HG03558 (cell line): ENCODE data around the gene THAP9.
A peak's percentile ranks its signal among the peaks of the same experiment; 100 is the strongest.
"Not testable (repeated sequence)": the region's sequence is repeated elsewhere in the genome, so short reads cannot be mapped to it uniquely, and the experiment has no call there.

Experiments
- ATAC-seq: cut with Tn5 transposase; IDR thresholded peaks from one replicate; pipeline ENCODE4 v1.9.1; 2021; ENCODE audit warnings: moderate number of reproducible peaks; ENCODE audit not compliant: unreplicated experiment; ENCODE audit errors: extremely low read depth

Gene THAP9

GRCh38 chr4:82893942-82894341, 6.6 kb upstream of the THAP9 start:
- ATAC-seq = no peak

GRCh38 chr4:82896755-82897154, 3.8 kb upstream of the THAP9 start:
- ATAC-seq = no peak

GRCh38 chr4:82898322-82899243, 2.0 kb upstream of the THAP9 start:
- ATAC-seq = no peak

GRCh38 chr4:82899374-82900065, 1.0 kb upstream of the THAP9 start:
- ATAC-seq = no peak

- no peak for ATAC-seq
These were observed 497 bp upstream of the THAP9 start for GRCh38 chr4:82900066-82900410.

- no peak for ATAC-seq
These were observed 716 bp downstream of the THAP9 start for GRCh38 chr4:82901183-82901718.

- ATAC-seq = no peak
These were observed 3.2 kb downstream of the THAP9 start for GRCh38 chr4:82903737-82904136.

GRCh38 chr4:82905205-82905604, 4.7 kb downstream of the THAP9 start:
- peak; percentile 52 for ATAC-seq

GRCh38 chr4:82906469-82906868, 5.9 kb downstream of the THAP9 start:
- ATAC-seq = no peak

GRCh38 chr4:82909326-82909725, 8.8 kb downstream of the THAP9 start:
- no peak for ATAC-seq

- ATAC-seq = no peak
These were observed 12.8 kb downstream of the THAP9 start for GRCh38 chr4:82913305-82913704.

- ATAC-seq = not testable (repeated sequence)
These were observed 13.4 kb downstream of the THAP9 start for GRCh38 chr4:82913968-82914367.

- ATAC-seq = no peak
These were observed 17.6 kb downstream of the THAP9 start for GRCh38 chr4:82918091-82918490.

GRCh38 chr4:82919386-82919785, 18.9 kb downstream of the THAP9 start:
- no peak for ATAC-seq

- ATAC-seq = no peak
These were observed 21.3 kb downstream of the THAP9 start for GRCh38 chr4:82921795-82922194.

- no peak for ATAC-seq
These were observed 30.6 kb downstream of the THAP9 start for GRCh38 chr4:82930848-82931755.

- no peak for ATAC-seq
These were observed 33.9 kb downstream of the THAP9 start for GRCh38 chr4:82934441-82934840.

- ATAC-seq = no peak
These were observed 38.9 kb downstream of the THAP9 start for GRCh38 chr4:82939414-82939813.

- no peak for ATAC-seq
These were observed 47.0 kb downstream of the THAP9 start for GRCh38 chr4:82947498-82947897.

GRCh38 chr4:82948647-82949204, 48.2 kb downstream of the THAP9 start:
- ATAC-seq = no peak
